Activated T-cell treated with anti-CD3 and anti-CD28 coated beads, Interleukin-2, amount 50 U/mL, for 72 hours (primary cell): Measurements from ENCODE around the gene DNAJC3. TPM values are rescaled to one million over a fixed set of nuclear protein-coding genes. Genes with fewer than 3 reads are reported as not detected.
"Not testable (repeated sequence)": the region's sequence is repeated elsewhere in the genome, so short reads cannot be mapped to it uniquely, and the experiment has no call there.

Source experiments
- ATAC-seq, 2 donors: fragments of 150-1000 bp; cut with Tn5 transposase; replicated peaks in 1 of 2; 2 replicates each; pipeline ENCODE4 v1.10.0; 2021; ENCODE audit warnings: moderate library complexity in 2 of 2, mild to moderate bottlenecking in 1 of 2
- DNase-seq, 2 donors: peaks; one replicate each; pipeline ENCODE4 v3.0.0; 2021 to 2022; ENCODE audit warnings: mixed read lengths in 1 of 2
- H3K27ac Mint-ChIP-seq: one replicate; pipeline ENCODE4 v1.8.0; 2022; ENCODE audit warnings: mild to moderate bottlenecking, moderate library complexity, mixed read lengths
- H3K27me3 Mint-ChIP-seq: one replicate; pipeline ENCODE4 v1.8.0; 2022; ENCODE audit warnings: low read depth, mixed read lengths
- H3K36me3 Mint-ChIP-seq, 2 donors: one replicate each; pipeline ENCODE4 v1.8.0; 2022; ENCODE audit warnings: mixed read lengths in 2 of 2, mild to moderate bottlenecking in 1 of 2; ENCODE audit not compliant: insufficient read depth in 2 of 2
- H3K4me1 Mint-ChIP-seq: one replicate; pipeline ENCODE4 v1.8.0; 2022; ENCODE audit warnings: low read depth, mixed read lengths
- H3K4me3 Mint-ChIP-seq, 2 donors: one replicate each; pipeline ENCODE4 v1.8.0; 2022; ENCODE audit warnings: mild to moderate bottlenecking in 2 of 2, mixed read lengths in 2 of 2, moderate library complexity in 2 of 2
- H3K9me3 Mint-ChIP-seq, 2 donors: one replicate each; pipeline ENCODE4 v1.8.0; 2022; ENCODE audit warnings: mixed read lengths in 2 of 2
- total RNA-seq, 2 donors: library from RNA; stranded (reverse); gene quantifications; one replicate each; pipeline ENCODE4 v1.2.3, GENCODE V29; 2022

DNAJC3 gene
- total RNA-seq, 2 donors from 2014 or later: 22.3 to 24.9 TPM

- no peak for DNase-seq
- Mint-ChIP-seq H3K27ac (no peak overlapping the region), H3K9me3 (no peaks in the 10 kb centered on the region), H3K4me1 (peaks cover 60% of the 10 kb centered on the region), H3K36me3 (peaks cover 15 to 16% of the 10 kb centered on the region in 2 donors), H3K27me3 (no peaks in the 10 kb centered on the region), H3K4me3 (peak overlapping the region; percentile 14 to 95)
- ATAC-seq: no peak
Measured at GRCh38 chr13:95679722-95680121, 2.8 kb downstream of the DNAJC3 start.

- Mint-ChIP-seq H3K4me1 (peaks cover 60% of the 10 kb centered on the region), H3K4me3 (no peak overlapping the region), H3K27me3 (no peaks in the 10 kb centered on the region), H3K36me3 (peaks cover 16 to 27% of the 10 kb centered on the region in 2 donors), H3K27ac (peak overlapping the region; percentile 11), H3K9me3 (peaks cover 5 to 6% of the 10 kb centered on the region in 2 donors)
- no peak for DNase-seq
- ATAC-seq: no peak
Measured at GRCh38 chr13:95684418-95684817, 7.5 kb downstream of the DNAJC3 start.

- H3K9me3 Mint-ChIP-seq, H3K27ac Mint-ChIP-seq, DNase-seq, H3K27me3 Mint-ChIP-seq, ATAC-seq, H3K4me3 Mint-ChIP-seq: not testable (repeated sequence)
- Mint-ChIP-seq H3K4me1 (peaks cover 60% of the 10 kb centered on the region), H3K36me3 (peaks cover 16 to 28% of the 10 kb centered on the region in 2 donors)
Measured at GRCh38 chr13:95684960-95685359, 8.0 kb downstream of the DNAJC3 start.

- peak; percentile 17 to 77 for ATAC-seq
- peak overlapping the region; percentile 64 for H3K27ac Mint-ChIP-seq
- no peak for DNase-seq
- H3K27me3 Mint-ChIP-seq: no peaks in the 10 kb centered on the region
- H3K4me3 Mint-ChIP-seq: peak overlapping the region; percentile 22 to 59
- H3K4me1 Mint-ChIP-seq: peaks cover 36% of the 10 kb centered on the region
- peaks cover 15 to 24% of the 10 kb centered on the region in 2 donors for H3K36me3 Mint-ChIP-seq
- peaks cover 5 to 6% of the 10 kb centered on the region in 2 donors for H3K9me3 Mint-ChIP-seq
Measured at GRCh38 chr13:95689582-95689926, 12.6 kb downstream of the DNAJC3 start.

GRCh38 chr13:95690986-95691385 lies 14.0 kb downstream of the DNAJC3 start:
- ATAC-seq, H3K27ac Mint-ChIP-seq, H3K4me3 Mint-ChIP-seq, DNase-seq, H3K27me3 Mint-ChIP-seq, H3K9me3 Mint-ChIP-seq: not testable (repeated sequence)
- Mint-ChIP-seq H3K36me3 (peaks cover 15 to 22% of the 10 kb centered on the region in 2 donors), H3K4me1 (peaks cover 29% of the 10 kb centered on the region)

GRCh38 chr13:95697052-95697680 lies 20.2 kb downstream of the DNAJC3 start:
- Mint-ChIP-seq H3K4me1 (peaks cover 32% of the 10 kb centered on the region), H3K9me3 (peaks cover 0 to 5% of the 10 kb centered on the region in 2 donors), H3K36me3 (peaks cover 6 to 14% of the 10 kb centered on the region in 2 donors), H3K27me3 (no peaks in the 10 kb centered on the region), H3K4me3 (no peak overlapping the region), H3K27ac (no peak overlapping the region)
- no peak for DNase-seq
- no peak for ATAC-seq

- Mint-ChIP-seq H3K27me3 (no peaks in the 10 kb centered on the region), H3K4me1 (peaks cover 42% of the 10 kb centered on the region), H3K27ac (no peak overlapping the region)
Measured at GRCh38 chr13:95698047-95698749, 21.3 kb downstream of the DNAJC3 start.

GRCh38 chr13:95703576-95703975 lies 26.6 kb downstream of the DNAJC3 start:
- DNase-seq (no peak), ATAC-seq (no peak)
- Mint-ChIP-seq H3K27ac (no peak overlapping the region), H3K4me1 (peaks cover 53% of the 10 kb centered on the region), H3K36me3 (no peaks in the 10 kb centered on the region), H3K4me3 (no peak overlapping the region), H3K27me3 (no peaks in the 10 kb centered on the region), H3K9me3 (peaks cover 1 to 2% of the 10 kb centered on the region in 2 donors)

More at GRCh38 chr13:95698047-95698749, 21.3 kb downstream of the DNAJC3 start:
- DNase-seq (no peak), ATAC-seq (peak; percentile 39 to 41)
- H3K9me3 Mint-ChIP-seq: peaks cover 0 to 5% of the 10 kb centered on the region in 2 donors
- no peak overlapping the region for H3K4me3 Mint-ChIP-seq
- H3K36me3 Mint-ChIP-seq: peaks cover 5 to 13% of the 10 kb centered on the region in 2 donors

GRCh38 chr13:95704510-95704909 lies 27.6 kb downstream of the DNAJC3 start:
- H3K27me3 Mint-ChIP-seq: no peaks in the 10 kb centered on the region
- H3K4me1 Mint-ChIP-seq: peaks cover 47% of the 10 kb centered on the region
- no peak overlapping the region for H3K27ac Mint-ChIP-seq
- H3K36me3 Mint-ChIP-seq: no peaks in the 10 kb centered on the region
- H3K9me3 Mint-ChIP-seq: peaks cover 1 to 2% of the 10 kb centered on the region in 2 donors
- DNase-seq: no peak
- ATAC-seq: no peak
- no peak overlapping the region for H3K4me3 Mint-ChIP-seq

- Mint-ChIP-seq H3K27ac (no peak overlapping the region), H3K4me1 (peaks cover 47% of the 10 kb centered on the region), H3K9me3 (peaks cover 1 to 2% of the 10 kb centered on the region in 2 donors)
Measured at GRCh38 chr13:95706356-95706755, 29.4 kb downstream of the DNAJC3 start.

GRCh38 chr13:95707035-95707434 lies 30.1 kb downstream of the DNAJC3 start:
- H3K4me3 Mint-ChIP-seq: no peak overlapping the region
- peaks cover 45% of the 10 kb centered on the region for H3K4me1 Mint-ChIP-seq
- ATAC-seq: no peak
- H3K9me3 Mint-ChIP-seq: peaks cover 1 to 2% of the 10 kb centered on the region in 2 donors
- no peak for DNase-seq
- H3K36me3 Mint-ChIP-seq: peaks cover 5 to 7% of the 10 kb centered on the region in 2 donors
- no peak overlapping the region for H3K27ac Mint-ChIP-seq
- H3K27me3 Mint-ChIP-seq: no peaks in the 10 kb centered on the region

More at GRCh38 chr13:95706356-95706755, 29.4 kb downstream of the DNAJC3 start:
- DNase-seq: no peak
- Mint-ChIP-seq H3K27me3 (no peaks in the 10 kb centered on the region), H3K36me3 (peaks cover 5 to 7% of the 10 kb centered on the region in 2 donors), H3K4me3 (no peak overlapping the region)
- no peak for ATAC-seq

GRCh38 chr13:95707442-95708390 lies 30.8 kb downstream of the DNAJC3 start:
- no peaks in the 10 kb centered on the region for H3K27me3 Mint-ChIP-seq
- H3K4me3 Mint-ChIP-seq: no peak overlapping the region
- peaks cover 1 to 2% of the 10 kb centered on the region in 2 donors for H3K9me3 Mint-ChIP-seq
- ATAC-seq (no peak), DNase-seq (no peak)
- no peak overlapping the region for H3K27ac Mint-ChIP-seq
- peaks cover 5 to 7% of the 10 kb centered on the region in 2 donors for H3K36me3 Mint-ChIP-seq
- H3K4me1 Mint-ChIP-seq: peaks cover 38% of the 10 kb centered on the region

- Mint-ChIP-seq H3K27me3 (no peaks in the 10 kb centered on the region), H3K36me3 (peaks cover 8 to 13% of the 10 kb centered on the region in 2 donors), H3K27ac (no peak overlapping the region), H3K4me1 (peaks cover 31% of the 10 kb centered on the region), H3K4me3 (no peak overlapping the region), H3K9me3 (peaks cover 1 to 2% of the 10 kb centered on the region in 2 donors)
- ATAC-seq (no peak), DNase-seq (no peak)
Measured at GRCh38 chr13:95708391-95708774, 31.4 kb downstream of the DNAJC3 start.
